ENCODE measurements around the gene IMPDH2.
"Not testable (repeated sequence)": the region's sequence is repeated elsewhere in the genome, so short reads cannot be mapped to it uniquely, and the experiment has no call there.

Gene IMPDH2

DNA sequence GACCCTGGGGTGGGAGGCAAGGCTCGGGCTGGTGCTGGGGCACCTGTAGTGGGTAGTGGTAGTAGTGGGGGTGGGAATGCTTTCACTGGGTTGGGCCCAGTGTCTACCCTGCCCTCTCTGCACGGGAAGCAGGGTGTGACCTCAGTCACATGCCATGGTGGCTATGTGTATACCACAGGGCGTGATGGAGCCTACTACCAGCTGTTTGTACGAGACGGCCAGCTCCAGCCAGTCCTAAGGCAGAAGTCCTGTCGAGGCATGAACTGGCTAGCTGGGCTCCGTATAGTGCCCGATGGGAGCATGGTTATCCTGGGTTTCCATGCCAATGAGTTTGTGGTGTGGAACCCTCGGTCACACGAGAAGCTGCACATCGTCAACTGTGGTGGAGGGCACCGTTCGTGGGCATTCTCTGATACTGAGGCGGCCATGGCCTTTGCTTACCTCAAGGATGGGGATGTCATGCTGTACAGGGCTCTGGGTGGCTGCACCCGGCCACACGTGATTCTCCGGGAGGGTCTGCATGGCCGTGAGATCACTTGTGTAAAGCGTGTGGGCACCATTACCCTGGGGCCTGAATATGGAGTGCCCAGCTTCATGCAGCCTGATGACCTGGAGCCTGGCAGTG lies 16.0 kb downstream of the IMPDH2 start:
- no peak overlapping the region for H3K27ac ChIP-seq (ENCODE audit: poor library complexity, severe bottlenecking)
- ATAC-seq (ENCODE audit: low read depth) (no peak), DNase-seq (ENCODE audit: low spot score) (no peak)
- TF ChIP-seq, protein P1, sequence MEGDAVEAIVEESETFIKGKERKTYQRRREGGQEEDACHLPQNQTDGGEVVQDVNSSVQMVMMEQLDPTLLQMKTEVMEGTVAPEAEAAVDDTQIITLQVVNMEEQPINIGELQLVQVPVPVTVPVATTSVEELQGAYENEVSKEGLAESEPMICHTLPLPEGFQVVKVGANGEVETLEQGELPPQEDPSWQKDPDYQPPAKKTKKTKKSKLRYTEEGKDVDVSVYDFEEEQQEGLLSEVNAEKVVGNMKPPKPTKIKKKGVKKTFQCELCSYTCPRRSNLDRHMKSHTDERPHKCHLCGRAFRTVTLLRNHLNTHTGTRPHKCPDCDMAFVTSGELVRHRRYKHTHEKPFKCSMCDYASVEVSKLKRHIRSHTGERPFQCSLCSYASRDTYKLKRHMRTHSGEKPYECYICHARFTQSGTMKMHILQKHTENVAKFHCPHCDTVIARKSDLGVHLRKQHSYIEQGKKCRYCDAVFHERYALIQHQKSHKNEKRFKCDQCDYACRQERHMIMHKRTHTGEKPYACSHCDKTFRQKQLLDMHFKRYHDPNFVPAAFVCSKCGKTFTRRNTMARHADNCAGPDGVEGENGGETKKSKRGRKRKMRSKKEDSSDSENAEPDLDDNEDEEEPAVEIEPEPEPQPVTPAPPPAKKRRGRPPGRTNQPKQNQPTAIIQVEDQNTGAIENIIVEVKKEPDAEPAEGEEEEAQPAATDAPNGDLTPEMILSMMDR (IDR thresholded peaks at IDR 0.05; ENCODE audit: poor library complexity, severe bottlenecking) = no peak
- H3K4me1 ChIP-seq (ENCODE audit: insufficient read depth, poor library complexity, severe bottlenecking) = no peaks in the 10 kb centered on the region
- H3K27me3 ChIP-seq (ENCODE audit: insufficient read depth, poor library complexity, severe bottlenecking) = no peaks in the 10 kb centered on the region
- H3K4me3 ChIP-seq (ENCODE audit: severe bottlenecking) = no peak overlapping the region
- peaks cover 63% of the 10 kb centered on the region for H3K36me3 ChIP-seq (ENCODE audit: low read depth)
- no peaks in the 10 kb centered on the region for H3K9me3 ChIP-seq (ENCODE audit: severe bottlenecking)

DNA sequence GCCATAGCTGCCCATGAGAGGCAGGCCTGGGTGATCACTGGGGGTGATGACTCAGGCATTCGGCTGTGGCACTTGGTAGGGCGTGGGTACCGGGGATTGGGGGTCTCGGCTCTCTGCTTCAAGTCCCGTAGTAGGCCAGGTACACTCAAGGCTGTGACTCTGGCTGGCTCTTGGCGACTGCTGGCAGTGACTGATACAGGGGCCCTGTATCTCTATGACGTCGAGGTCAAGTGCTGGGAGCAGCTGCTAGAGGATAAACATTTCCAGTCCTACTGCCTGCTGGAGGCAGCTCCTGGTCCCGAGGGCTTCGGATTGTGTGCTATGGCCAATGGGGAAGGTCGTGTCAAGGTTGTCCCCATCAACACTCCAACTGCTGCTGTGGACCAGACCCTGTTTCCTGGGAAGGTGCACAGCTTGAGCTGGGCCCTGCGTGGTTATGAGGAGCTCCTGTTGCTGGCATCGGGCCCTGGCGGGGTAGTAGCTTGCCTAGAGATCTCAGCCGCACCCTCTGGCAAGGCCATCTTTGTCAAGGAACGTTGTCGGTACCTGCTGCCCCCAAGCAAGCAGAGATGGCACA lies 16.7 kb downstream of the IMPDH2 start:
- Histone ChIP-seq H3K9me3 (ENCODE audit: severe bottlenecking) (no peaks in the 10 kb centered on the region), H3K36me3 (ENCODE audit: low read depth) (peaks cover 66% of the 10 kb centered on the region), H3K27me3 (ENCODE audit: insufficient read depth, poor library complexity, severe bottlenecking) (no peaks in the 10 kb centered on the region), H3K4me1 (ENCODE audit: insufficient read depth, poor library complexity, severe bottlenecking) (no peaks in the 10 kb centered on the region), H3K27ac (ENCODE audit: poor library complexity, severe bottlenecking) (no peak overlapping the region), H3K4me3 (ENCODE audit: severe bottlenecking) (no peak overlapping the region)
- TF ChIP-seq, protein P1 (IDR thresholded peaks at IDR 0.05; ENCODE audit: poor library complexity, severe bottlenecking) = no peak
- ATAC-seq (ENCODE audit: low read depth) (no peak), DNase-seq (ENCODE audit: low spot score) (no peak)

DNA sequence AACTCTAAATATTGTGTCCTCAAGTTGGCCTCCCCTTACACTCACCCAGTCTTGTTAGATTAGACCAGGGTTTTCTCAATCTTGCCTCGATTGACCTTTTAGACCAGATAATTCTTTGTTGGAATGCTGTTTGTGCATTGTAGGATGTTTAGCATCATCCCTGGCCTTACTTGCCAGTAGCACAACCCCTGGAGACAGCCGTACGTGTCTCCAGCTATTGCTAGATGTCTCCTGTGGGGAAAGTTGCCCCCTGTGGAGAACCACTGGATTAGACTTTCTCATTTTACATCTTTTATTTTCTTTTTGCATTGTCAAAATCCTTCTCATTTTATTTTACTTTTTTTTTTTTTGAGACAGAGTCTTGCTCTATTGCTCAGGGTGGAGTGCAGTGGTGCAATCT lies 19.8 kb downstream of the IMPDH2 start:
- DNase-seq (ENCODE audit: low spot score) = no peak

DNA sequence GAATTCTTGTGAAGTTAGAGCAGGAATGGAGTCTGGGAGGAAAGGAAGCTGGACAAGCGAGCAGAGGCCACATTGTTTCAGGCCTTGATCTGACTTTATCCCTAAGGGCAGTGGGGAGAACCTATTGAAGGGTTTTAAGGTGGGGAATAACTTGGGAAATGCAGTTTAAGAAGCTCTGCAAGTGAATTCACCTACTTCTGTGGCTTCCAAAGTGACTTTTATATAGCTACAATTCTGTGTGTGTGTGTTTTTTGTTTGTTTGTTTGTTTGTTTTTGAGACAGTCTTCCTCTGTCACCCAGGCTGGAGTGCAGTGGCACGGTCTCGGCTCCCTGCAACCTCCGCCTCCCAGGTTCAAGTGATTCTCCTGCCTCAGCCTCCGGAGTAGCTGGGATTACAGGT lies 20.6 kb downstream of the IMPDH2 start:
- H3K4me1 ChIP-seq (ENCODE audit: insufficient read depth, poor library complexity, severe bottlenecking); ATAC-seq (ENCODE audit: low read depth); DNase-seq (ENCODE audit: low spot score); H3K4me3 ChIP-seq (ENCODE audit: severe bottlenecking); H3K27me3 ChIP-seq (ENCODE audit: insufficient read depth, poor library complexity, severe bottlenecking); H3K9me3 ChIP-seq (ENCODE audit: severe bottlenecking): not testable (repeated sequence)
- Histone ChIP-seq H3K27ac (ENCODE audit: poor library complexity, severe bottlenecking) (peak overlapping the region; percentile 80), H3K36me3 (ENCODE audit: low read depth) (peaks cover 33% of the 10 kb centered on the region)

More for the DNA sequence above, 19.8 kb downstream of the IMPDH2 start:
- Histone ChIP-seq H3K27ac (ENCODE audit: poor library complexity, severe bottlenecking) (no peak overlapping the region), H3K36me3 (ENCODE audit: low read depth) (peaks cover 41% of the 10 kb centered on the region), H3K27me3 (ENCODE audit: insufficient read depth, poor library complexity, severe bottlenecking) (no peaks in the 10 kb centered on the region), H3K4me1 (ENCODE audit: insufficient read depth, poor library complexity, severe bottlenecking) (no peaks in the 10 kb centered on the region), H3K9me3 (ENCODE audit: severe bottlenecking) (no peaks in the 10 kb centered on the region), H3K4me3 (ENCODE audit: severe bottlenecking) (no peak overlapping the region)
- ATAC-seq (ENCODE audit: low read depth) = no peak
- TF ChIP-seq, protein P1 (IDR thresholded peaks at IDR 0.05; ENCODE audit: poor library complexity, severe bottlenecking) = no peak

DNA sequence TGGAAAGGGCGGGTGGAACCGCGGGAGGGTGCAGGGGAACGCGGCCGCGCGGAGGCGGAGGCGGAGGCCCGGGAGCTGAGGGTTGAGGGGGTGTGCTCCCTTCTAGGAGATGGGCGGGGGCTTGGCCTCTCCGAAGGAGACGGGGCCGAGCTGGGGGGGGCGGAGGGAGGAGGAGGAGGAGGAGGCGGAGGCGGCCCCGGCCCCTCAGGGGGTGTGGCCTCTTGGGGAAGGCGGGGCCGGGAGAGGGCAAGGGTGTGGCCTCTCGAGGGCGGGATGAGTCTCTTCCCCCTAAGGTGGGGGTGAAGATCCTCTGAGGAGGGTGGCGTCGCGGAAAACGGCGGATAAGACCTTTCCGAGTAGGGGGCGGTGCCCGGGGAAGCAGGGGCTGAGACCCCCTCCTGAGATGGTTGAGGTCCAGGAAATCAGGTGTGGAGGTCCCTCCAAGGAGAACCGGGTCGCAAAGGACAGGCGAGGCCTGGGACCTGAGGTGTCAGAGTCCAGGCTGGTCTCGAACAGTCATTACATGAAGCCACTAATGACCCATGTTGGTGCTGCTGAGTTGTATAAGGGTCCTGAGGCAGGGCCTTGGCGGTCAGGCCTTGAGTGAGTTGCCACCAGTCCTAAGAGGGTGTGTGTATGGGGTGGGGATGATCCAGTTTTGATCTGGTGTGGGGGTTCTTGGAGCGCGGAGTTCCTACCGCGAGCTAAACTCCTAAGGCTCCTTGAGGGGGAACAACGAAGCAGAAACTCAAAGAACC lies 21.2 kb downstream of the IMPDH2 start:
- H3K9me3 ChIP-seq (ENCODE audit: severe bottlenecking) = no peaks in the 10 kb centered on the region
- peak overlapping the region; percentile 66 for H3K4me3 ChIP-seq (ENCODE audit: severe bottlenecking)
- peak overlapping the region; percentile 80 for H3K27ac ChIP-seq (ENCODE audit: poor library complexity, severe bottlenecking)
- TF ChIP-seq, protein P1 (IDR thresholded peaks at IDR 0.05; ENCODE audit: poor library complexity, severe bottlenecking) = no peak
- no peaks in the 10 kb centered on the region for H3K27me3 ChIP-seq (ENCODE audit: insufficient read depth, poor library complexity, severe bottlenecking)
- ATAC-seq (ENCODE audit: low read depth) = peak; percentile 58
- H3K36me3 ChIP-seq (ENCODE audit: low read depth) = peaks cover 26% of the 10 kb centered on the region
- H3K4me1 ChIP-seq (ENCODE audit: insufficient read depth, poor library complexity, severe bottlenecking) = no peaks in the 10 kb centered on the region
- DNase-seq (ENCODE audit: low spot score) = peak; percentile 94

Data from RWPE2 (cell line).